Measurements from ENCODE around the gene RRBP1.

Gene RRBP1

GRCh38 chr20:17570347-17571152 is 111.5 kb downstream of the RRBP1 start:
- DNase-seq: peak; percentile 56

- peak; percentile 96 for DNase-seq
Measured at GRCh38 chr20:17569616-17570346, 112.3 kb downstream of the RRBP1 start, which contains the start of gene DSTN. TSS of gene DSTN (plus strand) at chr20:17570075. CDS start at chr20:17570209, 134 bp downstream.

DNA sequence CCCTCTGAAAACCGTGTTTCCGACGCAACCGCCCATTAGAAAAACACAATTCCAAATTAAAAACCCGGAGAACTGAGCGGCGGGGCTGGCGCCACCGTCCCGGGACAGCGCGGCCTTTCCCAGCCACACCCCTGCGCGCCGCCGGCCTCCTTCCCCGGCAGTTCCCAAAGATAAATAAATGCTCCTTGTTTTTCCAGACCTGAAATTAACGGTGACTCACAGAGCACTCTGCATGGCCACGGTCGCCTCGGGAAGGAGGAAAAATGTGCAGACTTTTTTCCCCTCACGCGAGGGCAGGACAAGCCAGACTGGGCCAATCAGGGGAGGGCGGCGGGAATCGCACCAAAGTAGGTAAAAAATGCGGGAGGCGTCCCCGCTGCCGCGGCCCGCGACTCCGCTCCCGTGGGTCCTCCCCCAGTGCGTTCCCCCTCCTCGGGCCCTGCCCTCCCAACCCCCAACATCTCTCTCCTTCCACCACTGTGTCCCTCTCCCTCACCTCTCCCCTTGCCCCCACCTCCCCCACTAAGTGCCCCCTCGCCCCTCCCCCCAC is 113.0 kb downstream of the RRBP1 start:
- peak; percentile 69 for DNase-seq

- no peak for DNase-seq
Measured at GRCh38 chr20:17568045-17568788, 113.8 kb downstream of the RRBP1 start.

GRCh38 chr20:17566345-17566744 is 115.7 kb downstream of the RRBP1 start:
- DNase-seq: no peak

DNA sequence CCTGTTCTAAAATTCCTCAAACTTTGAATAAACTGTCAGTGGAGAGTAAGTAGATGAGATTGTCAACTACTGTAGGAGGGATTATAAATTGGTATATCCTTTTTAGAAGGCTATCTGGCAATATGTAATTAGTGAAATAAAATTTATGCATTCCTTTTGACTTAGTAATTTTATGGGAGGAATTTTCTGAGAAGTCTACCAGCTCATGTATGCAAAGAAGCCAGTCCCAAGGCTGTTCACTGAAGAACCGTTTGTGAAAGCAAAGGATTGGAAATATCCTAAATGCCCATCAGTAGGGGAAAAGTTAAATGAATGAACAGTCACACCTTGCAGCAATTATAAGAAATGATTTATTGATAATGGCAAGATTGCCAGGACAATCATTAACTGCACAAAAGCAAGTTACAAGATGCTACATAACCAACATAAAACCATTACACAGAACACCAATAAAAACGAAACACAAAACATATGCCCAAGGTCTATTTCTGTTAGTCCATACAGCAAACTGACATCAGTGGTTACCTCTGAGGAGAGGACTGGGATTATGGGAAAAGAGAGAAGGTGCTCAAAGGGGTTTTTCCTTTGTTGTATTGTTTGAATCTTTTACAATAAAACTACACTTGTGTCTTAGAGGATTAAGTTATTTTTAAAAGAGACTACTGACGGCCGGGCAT is 116.7 kb downstream of the RRBP1 start:
- no peak for DNase-seq
